ENCODE measurements around the gene TUBA8. TPM values are rescaled to one million over a fixed set of nuclear protein-coding genes. Genes with fewer than 3 reads are reported as not detected.
"Not testable (repeated sequence)": the region's sequence is repeated elsewhere in the genome, so short reads cannot be mapped to it uniquely, and the experiment has no call there.

TUBA8 gene
- total RNA-seq, 1 donor from 2014 or later, result 298 TPM

- ATAC-seq, result peak; percentile 14
- intact Hi-C loops (cut with micrococcal nuclease), result no loop called here
- no peak for DNase-seq
Measured at GRCh38 chr22:18095101-18095805, 15.4 kb upstream of the TUBA8 start.

- ATAC-seq (no peak), DNase-seq (no peak)
- intact Hi-C loops (cut with micrococcal nuclease), result no loop called here
Measured at GRCh38 chr22:18096823-18097222, 13.8 kb upstream of the TUBA8 start.

- DNase-seq (no peak), ATAC-seq (no peak)
- intact Hi-C loops (cut with micrococcal nuclease), result no loop called here
Measured at GRCh38 chr22:18100781-18101180, 9.8 kb upstream of the TUBA8 start.

- intact Hi-C loops (cut with micrococcal nuclease), result no loop called here
- no peak for DNase-seq
- no peak for ATAC-seq
Measured at GRCh38 chr22:18101536-18101935, 9.1 kb upstream of the TUBA8 start.

- DNase-seq (peak; percentile 56), ATAC-seq (peak; percentile 47)
- intact Hi-C loops (cut with micrococcal nuclease), result no loop called here
Measured at GRCh38 chr22:18103527-18104269, 6.9 kb upstream of the TUBA8 start.

- DNase-seq, result no peak
- intact Hi-C loops (cut with micrococcal nuclease), result no loop called here
- ATAC-seq, result no peak
Measured at GRCh38 chr22:18104566-18104965, 6.0 kb upstream of the TUBA8 start.

GRCh38 chr22:18105981-18106380, 4.6 kb upstream of the TUBA8 start:
- DNase-seq; intact Hi-C loops (cut with micrococcal nuclease): not testable (repeated sequence)

GRCh38 chr22:18106550-18107341, 3.9 kb upstream of the TUBA8 start:
- DNase-seq; ATAC-seq; intact Hi-C loops (cut with micrococcal nuclease): not testable (repeated sequence)

More at GRCh38 chr22:18105981-18106380, 4.6 kb upstream of the TUBA8 start:
- not testable (repeated sequence) for ATAC-seq

- ATAC-seq, result no peak
- no peak for DNase-seq
- intact Hi-C loops (cut with micrococcal nuclease), result no loop called here
Measured at GRCh38 chr22:18108187-18108586, 2.4 kb upstream of the TUBA8 start.

GRCh38 chr22:18109410-18110193, 1.0 kb upstream of the TUBA8 start:
- intact Hi-C loops (cut with micrococcal nuclease), result no loop called here
- ATAC-seq, result no peak
- DNase-seq, result no peak

GRCh38 chr22:18110954-18111758, 547 bp downstream of the TUBA8 start:
- intact Hi-C loops (cut with micrococcal nuclease), result no loop called here
- ATAC-seq (peak; percentile 5), DNase-seq (no peak)

- DNase-seq (peak; percentile 89), ATAC-seq (peak; percentile 70)
- intact Hi-C loops (cut with micrococcal nuclease), result no loop called here
Measured at GRCh38 chr22:18111759-18112330, 1.2 kb downstream of the TUBA8 start.

GRCh38 chr22:18112440-18112839, 1.8 kb downstream of the TUBA8 start:
- intact Hi-C loops (cut with micrococcal nuclease), result no loop called here
- no peak for ATAC-seq
- no peak for DNase-seq

- DNase-seq (no peak), ATAC-seq (no peak)
- intact Hi-C loops (cut with micrococcal nuclease), result no loop called here
Measured at GRCh38 chr22:18113680-18114394, 3.2 kb downstream of the TUBA8 start.

- no peak for DNase-seq
- intact Hi-C loops (cut with micrococcal nuclease), result no loop called here
- peak; percentile 17 for ATAC-seq
Measured at GRCh38 chr22:18114495-18114894, 3.9 kb downstream of the TUBA8 start.

GRCh38 chr22:18114976-18115652, 4.5 kb downstream of the TUBA8 start:
- DNase-seq, result no peak
- intact Hi-C loops (cut with micrococcal nuclease), result no loop called here
- ATAC-seq, result no peak

- peak; percentile 30 for ATAC-seq
- intact Hi-C loops (cut with micrococcal nuclease), result no loop called here
- DNase-seq, result peak; percentile 41
Measured at GRCh38 chr22:18115906-18116371, 5.3 kb downstream of the TUBA8 start.

Measured in left ventricle myocardium superior (tissue), 1 donor.